PC-9 (cell line): ENCODE measurements around the gene KLHL35. TPM values are rescaled to one million over a fixed set of nuclear protein-coding genes. Genes with fewer than 3 reads are reported as not detected.

Experiments used
- BruUV-seq: library from RNA; stranded (reverse); fragments of 400-500 nt; replicated peaks from 2 replicates; lab custom pipeline; 2021; lab: Mats Ljungman, UMichigan
- CTCF ChIA-PET: fragments of 300-600 bp; sonication (Branson Sonifier 250); formaldehyde crosslinking; loops from one replicate; lab custom pipeline; 2022; ENCODE audit warnings: antibody characterized with exemption; lab: Charles Lee
- POLR2A ChIA-PET: fragments of 300-600 bp; sonication (Branson Sonifier 250); formaldehyde crosslinking; loops from one replicate; lab custom pipeline; 2022; ENCODE audit warnings: antibody characterized with exemption; ENCODE audit not compliant: unreplicated experiment; lab: Charles Lee
- DNase-seq, 2 experiments: peaks; one replicate each; pipeline versions ENCODE4 v3.0.0 to v3.0.0-alpha.2; 2015 to 2022; ENCODE audit warnings: mixed read lengths in 1 of 2
- H2AFZ ChIP-seq: fragments of 200-600 bp; sonication (generic); 2 replicates; pipeline ENCODE4 v1.8.1; 2017; ENCODE audit warnings: antibody characterized with exemption
- H3F3A ChIP-seq: fragments of 200-600 bp; sonication (generic); 2 replicates; pipeline ENCODE4 v1.8.1; 2017; ENCODE audit warnings: antibody characterized with exemption, mild to moderate bottlenecking, low read depth; ENCODE audit not compliant: insufficient read depth
- H3K27ac ChIP-seq: fragments of 200-600 bp; sonication (generic); 2 replicates; pipeline ENCODE4 v1.6.1; 2016; ENCODE audit warnings: mixed run types
- H3K27me3 ChIP-seq: fragments of 200-600 bp; sonication (generic); 2 replicates; pipeline ENCODE4 v1.6.1; 2016; ENCODE audit warnings: low read depth, mixed run types; ENCODE audit not compliant: insufficient read depth
- H3K36me3 ChIP-seq: fragments of 200-600 bp; sonication (generic); 2 replicates; pipeline ENCODE4 v1.6.1; 2016; ENCODE audit warnings: low read depth, mixed run types
- H3K4me1 ChIP-seq: fragments of 200-600 bp; sonication (generic); replicated peaks from 2 replicates; pipeline ENCODE4 v1.6.1; 2016; ENCODE audit warnings: mixed run types; ENCODE audit not compliant: insufficient read depth
- H3K4me2 ChIP-seq: fragments of 200-600 bp; sonication (generic); 2 replicates; pipeline ENCODE4 v1.6.1; 2017; ENCODE audit warnings: mixed run types
- H3K4me3 ChIP-seq: fragments of 200-600 bp; sonication (generic); 2 replicates; pipeline ENCODE4 v1.6.1; 2016; ENCODE audit warnings: mixed run types
- H3K79me2 ChIP-seq: fragments of 200-600 bp; sonication (generic); 2 replicates; pipeline ENCODE4 v1.6.1; 2017; ENCODE audit warnings: low read depth, mixed run types
- H3K9me2 ChIP-seq: fragments of 200-600 bp; sonication (generic); 2 replicates; pipeline ENCODE4 v1.8.1; 2017; ENCODE audit warnings: mild to moderate bottlenecking; ENCODE audit not compliant: insufficient read depth
- H3K9me3 ChIP-seq: fragments of 200-600 bp; sonication (generic); 2 replicates; pipeline ENCODE4 v1.8.1; 2016; ENCODE audit warnings: low read depth; ENCODE audit not compliant: insufficient read depth
- H4K20me1 ChIP-seq: fragments of 200-600 bp; sonication (generic); 2 replicates; pipeline ENCODE4 v1.8.1; 2017; ENCODE audit not compliant: insufficient read depth
- CTCF ChIP-seq: fragments of 200-600 bp; sonication (generic); conservative IDR thresholded peaks from 2 replicates; pipeline ENCODE4 v1.6.1; 2017; ENCODE audit warnings: mixed run types, antibody characterized with exemption, mild to moderate bottlenecking, moderate library complexity
- EZH2 ChIP-seq: fragments of 200-600 bp; sonication (generic); IDR thresholded peaks from 2 replicates; pipeline ENCODE4 v1.8.0; 2017; ENCODE audit warnings: antibody characterized with exemption, low read depth
- intact Hi-C: fragments of 100-400 bp; cut with micrococcal nuclease; formaldehyde crosslinking; loops from one replicate; pipeline ENCODE4 v1.10.0; 2022; ENCODE audit not compliant: unreplicated experiment
- total RNA-seq: library from RNA; stranded (reverse); gene quantifications from 2 replicates; pipeline ENCODE4 v1.2.3, GENCODE V29; 2021

The KLHL35 gene
- total RNA-seq, 1 experiment from 2014 or later: 11.1 TPM

GRCh38 chr11:75470476-75471080 is 37.6 kb upstream of the KLHL35 start:
- DNase-seq: no peak
- Histone ChIP-seq H3K36me3 (no peaks in the 10 kb centered on the region), H3K9me3 (no peaks in the 10 kb centered on the region), H3K4me2 (no peak overlapping the region), H3K9me2 (no peaks in the 10 kb centered on the region), H4K20me1 (no peaks in the 10 kb centered on the region), H3K4me1 (no peaks in the 10 kb centered on the region), H3K79me2 (no peaks in the 10 kb centered on the region), H3K27me3 (no peaks in the 10 kb centered on the region), H3K4me3 (no peak overlapping the region), H3K27ac (no peak overlapping the region), H2AFZ (no peak overlapping the region), H3F3A (no peaks in the 10 kb centered on the region)
- BruUV-seq: no TSS peak
- intact Hi-C loops: no loop called here
- ChIA-PET POLR2A (interaction anchor here (0.9 kb wide), 1 partner anchor 174 kb away, joined by 3 read pairs; no protein-coding TSS in a partner anchor), CTCF (interaction anchor here (0.5 to 0.6 kb wide), 2 partner anchors 23 to 1286 kb away, joined by 3 read pairs; no protein-coding TSS in a partner anchor)
- TF ChIP-seq CTCF (no peak), EZH2 (no peak)

- CTCF ChIA-PET: interaction anchor here (0.5 kb wide), 1 partner anchor 23 kb away, joined by 3 read pairs; no protein-coding TSS in a partner anchor
These were observed 36.9 kb upstream of the KLHL35 start for GRCh38 chr11:75469785-75470405.

More at GRCh38 chr11:75469785-75470405, 36.9 kb upstream of the KLHL35 start:
- intact Hi-C loops: no loop called here
- no peaks in the 10 kb centered on the region for H3K4me1 ChIP-seq
- no peak for DNase-seq
- BruUV-seq: no TSS peak
- no peaks in the 10 kb centered on the region for H4K20me1 ChIP-seq
- H3K4me3 ChIP-seq: no peak overlapping the region
- no peaks in the 10 kb centered on the region for H3F3A ChIP-seq
- POLR2A ChIA-PET: no interaction called here
- no peaks in the 10 kb centered on the region for H3K27me3 ChIP-seq
- H3K27ac ChIP-seq: no peak overlapping the region
- no peaks in the 10 kb centered on the region for H3K79me2 ChIP-seq
- no peak overlapping the region for H3K4me2 ChIP-seq
- no peaks in the 10 kb centered on the region for H3K9me2 ChIP-seq
- H3K9me3 ChIP-seq: no peaks in the 10 kb centered on the region
- TF ChIP-seq CTCF (no peak), EZH2 (no peak)
- H2AFZ ChIP-seq: no peak overlapping the region
- H3K36me3 ChIP-seq: no peaks in the 10 kb centered on the region
